Stimulated activated CD8-positive, alpha-beta memory T cell treated with anti-CD3 and anti-CD28 coated beads, Interleukin-7, amount 100 ng/mL, for 24 hours (primary cell): Measurements from ENCODE around the gene USH2A.
"Not testable (repeated sequence)": the region's sequence is repeated elsewhere in the genome, so short reads cannot be mapped to it uniquely, and the experiment has no call there.

ENCODE experiments used
- DNase-seq: peaks from one replicate; pipeline ENCODE4 v3.0.0-alpha.2; 2020; ENCODE audit warnings: low read depth

USH2A gene

DNA sequence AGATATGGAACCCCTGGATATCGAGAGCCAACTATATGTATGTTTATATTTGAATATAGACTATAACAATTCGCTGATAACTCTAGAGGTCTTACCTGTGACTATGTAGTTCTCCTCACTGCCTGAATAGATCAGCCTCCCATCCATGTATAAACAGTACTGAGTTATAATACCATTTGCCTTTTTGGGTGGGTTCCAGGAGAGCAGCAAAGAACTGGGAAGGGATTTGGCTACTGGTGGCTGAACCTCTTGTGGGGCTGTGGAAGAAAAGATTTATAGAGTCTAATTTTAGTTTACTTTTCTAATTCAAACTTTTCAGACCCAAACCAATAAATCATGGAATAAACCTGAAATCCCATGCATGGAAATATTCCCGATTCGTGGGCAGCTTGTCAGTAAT is 376.9 kb downstream of the USH2A start:
- DNase-seq = no peak

- DNase-seq = no peak
Measured at GRCh38 chr1:216045400-216045799, 377.8 kb downstream of the USH2A start.

- DNase-seq = no peak
Measured at GRCh38 chr1:216044538-216044937, 378.7 kb downstream of the USH2A start.

- DNase-seq = no peak
Measured at GRCh38 chr1:216034506-216034905, 388.7 kb downstream of the USH2A start.

DNA sequence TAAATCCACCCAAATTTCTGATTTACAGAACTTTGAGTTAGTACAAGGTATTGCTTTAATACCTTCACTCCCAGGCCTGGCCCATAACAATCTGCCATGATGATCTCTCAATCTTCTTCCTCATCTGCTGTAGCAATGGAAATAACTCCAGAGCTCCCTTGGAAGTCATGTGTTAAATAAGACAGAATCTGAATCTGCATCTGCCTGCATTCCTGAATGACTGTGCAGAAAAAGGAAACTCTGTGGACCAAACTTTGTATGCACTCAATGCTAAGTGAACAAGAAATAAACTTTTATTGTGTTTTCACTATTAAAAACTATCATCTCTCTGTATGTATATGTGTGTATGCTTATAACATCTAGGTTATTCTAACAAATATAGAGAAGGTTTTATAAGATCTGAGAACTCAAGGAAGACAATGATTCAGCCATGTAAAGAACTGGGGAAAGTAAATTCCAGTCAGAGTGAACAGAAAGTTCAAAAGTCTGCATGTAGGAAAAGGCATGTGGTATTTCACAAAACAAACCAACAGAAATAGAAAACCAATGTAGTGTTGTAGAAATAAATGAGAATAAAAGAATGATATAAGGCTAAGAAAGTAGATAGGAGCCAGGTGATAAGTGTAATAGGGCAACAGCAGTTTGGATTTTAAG is 390.2 kb downstream of the USH2A start:
- DNase-seq = no peak

DNA sequence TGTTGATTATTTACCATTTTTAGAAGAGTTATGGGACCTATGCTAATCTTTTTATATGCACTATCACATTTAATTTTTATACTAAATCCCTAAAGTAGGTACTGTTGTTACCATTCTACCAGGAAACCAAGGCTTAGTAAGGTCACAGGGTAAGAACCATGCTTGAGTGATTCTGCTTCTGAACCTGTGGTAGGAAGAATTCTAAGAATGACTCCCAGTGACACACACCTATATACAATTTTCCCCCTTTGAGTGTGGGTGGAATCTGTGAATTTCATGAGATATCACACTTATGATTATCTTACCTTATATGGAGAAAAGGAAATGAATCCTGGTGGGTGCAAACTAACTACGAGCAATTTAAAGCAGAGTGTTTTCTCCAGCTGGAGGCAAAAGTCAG is 391.0 kb downstream of the USH2A start:
- DNase-seq = no peak

- DNase-seq = no peak
Measured at GRCh38 chr1:216028631-216029030, 394.6 kb downstream of the USH2A start.

DNA sequence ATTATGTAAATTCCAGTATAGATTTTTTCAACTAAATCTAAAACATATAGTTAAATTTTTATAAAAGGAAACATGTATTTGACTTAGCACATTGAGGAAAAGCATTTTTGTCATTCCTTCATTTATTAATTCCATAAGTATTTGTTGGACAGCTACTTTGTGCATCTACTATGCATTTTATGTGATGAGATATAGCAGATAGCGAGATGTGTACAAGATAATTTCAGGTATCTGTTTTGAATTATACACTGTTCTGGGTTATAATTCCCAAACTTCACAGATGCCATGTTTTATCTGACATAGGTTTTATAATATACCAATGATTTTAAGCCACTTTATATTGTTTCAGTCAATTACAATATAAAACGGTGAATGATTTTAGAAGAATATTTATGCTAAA is 398.7 kb downstream of the USH2A start:
- no peak for DNase-seq

GRCh38 chr1:216020743-216021345 is 402.4 kb downstream of the USH2A start:
- no peak for DNase-seq

GRCh38 chr1:216015116-216015515 is 408.1 kb downstream of the USH2A start:
- DNase-seq = no peak

DNA sequence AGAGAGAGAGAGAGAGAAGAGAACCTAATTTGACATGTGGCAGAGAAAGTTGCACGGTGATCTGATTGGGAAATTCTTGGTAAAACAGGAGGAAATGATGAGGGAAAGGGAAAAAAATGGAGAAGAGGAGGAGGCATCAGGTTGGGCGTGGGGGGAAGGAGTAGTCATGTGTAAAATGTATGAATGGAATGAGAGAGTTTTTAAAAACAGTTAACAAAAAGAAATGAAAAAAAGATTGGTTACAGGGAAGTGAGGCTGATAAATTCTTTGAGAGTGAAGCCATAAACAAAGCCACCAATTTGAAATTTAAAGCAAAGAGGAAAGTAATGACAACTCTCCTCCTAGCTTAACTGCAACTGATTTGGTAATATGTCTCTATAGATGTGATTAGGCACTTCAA is 409.2 kb downstream of the USH2A start:
- DNase-seq = no peak

DNA sequence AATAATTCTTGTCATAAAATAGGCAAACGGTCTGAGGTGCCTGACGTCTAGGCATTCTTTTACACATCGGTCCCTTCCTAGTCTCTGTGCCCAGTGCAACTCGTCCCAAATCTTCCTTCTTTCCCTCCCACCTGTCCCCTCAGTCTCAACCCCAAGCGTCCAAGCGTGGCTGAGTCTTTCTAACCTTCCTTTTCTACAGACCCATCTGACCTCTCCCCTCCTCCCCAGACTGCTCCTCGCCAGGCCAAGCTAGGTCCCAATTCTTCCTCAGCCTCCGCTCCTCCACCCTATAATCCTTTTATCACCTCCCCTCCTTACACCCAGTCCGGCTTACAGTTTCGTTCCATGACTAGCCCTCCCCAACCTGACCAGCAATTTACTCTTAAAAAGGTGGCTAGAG is 413.8 kb downstream of the USH2A start:
- DNase-seq = not testable (repeated sequence)

DNA sequence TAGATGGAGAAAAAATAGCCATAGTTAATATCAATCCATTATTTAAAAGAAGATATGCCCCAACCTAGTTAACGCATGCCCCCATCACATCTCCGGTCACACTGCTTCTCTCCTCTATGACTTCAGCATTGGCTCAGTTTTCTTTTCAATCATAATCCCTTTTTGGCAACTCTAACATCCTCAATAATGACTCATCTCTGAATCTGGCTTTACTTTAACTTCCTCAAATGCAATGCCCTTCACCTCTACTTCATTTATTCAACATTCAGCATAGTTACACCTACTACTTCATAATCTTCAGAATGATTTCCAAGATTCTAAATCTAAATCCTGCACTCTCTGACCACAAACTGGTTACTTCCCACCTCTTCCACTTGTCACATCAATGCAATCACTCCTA is 417.3 kb downstream of the USH2A start:
- DNase-seq = no peak

DNA sequence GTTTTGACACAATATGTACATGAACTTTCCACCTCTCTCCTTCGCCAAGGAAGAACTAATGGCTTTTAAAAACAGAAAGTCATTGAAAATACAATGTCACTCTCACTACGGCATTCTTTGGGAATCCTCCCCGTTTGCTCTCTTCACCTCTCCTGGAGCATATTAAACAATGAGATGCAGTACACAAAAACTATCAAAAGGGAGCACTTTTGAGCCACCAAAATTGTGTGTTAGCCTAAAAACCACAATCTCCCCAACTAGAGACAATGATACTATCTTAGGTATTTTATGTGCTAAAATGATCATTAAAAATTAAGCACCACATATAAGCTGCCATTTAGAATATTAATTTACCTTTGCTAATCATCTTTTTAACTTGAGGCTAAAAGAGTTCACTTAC is 430.6 kb downstream of the USH2A start:
- DNase-seq = no peak

GRCh38 chr1:215987092-215987875 is 436.0 kb downstream of the USH2A start:
- no peak for DNase-seq

DNA sequence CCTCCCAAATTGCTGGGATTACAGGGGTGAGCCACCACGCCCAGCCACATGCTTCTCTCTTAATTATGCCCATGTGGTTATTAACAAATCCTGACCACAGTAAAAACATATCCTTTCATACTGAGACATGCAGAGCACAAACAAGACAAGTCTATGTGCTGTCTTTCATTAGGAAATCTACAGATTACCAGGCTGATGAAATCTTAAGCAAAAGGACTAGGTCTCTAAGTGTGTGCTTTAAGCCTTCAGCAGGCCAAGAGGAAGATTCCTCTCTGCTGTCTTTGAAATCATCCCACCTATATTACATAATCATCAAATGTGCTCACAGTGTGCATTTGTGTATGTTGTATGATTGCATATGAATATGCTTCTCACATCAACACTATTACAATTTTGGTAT is 436.8 kb downstream of the USH2A start:
- DNase-seq = no peak

- no peak for DNase-seq
Measured at GRCh38 chr1:215983680-215984079, 439.6 kb downstream of the USH2A start.

- no peak for DNase-seq
Measured at GRCh38 chr1:215971793-215972441, 451.3 kb downstream of the USH2A start.

DNA sequence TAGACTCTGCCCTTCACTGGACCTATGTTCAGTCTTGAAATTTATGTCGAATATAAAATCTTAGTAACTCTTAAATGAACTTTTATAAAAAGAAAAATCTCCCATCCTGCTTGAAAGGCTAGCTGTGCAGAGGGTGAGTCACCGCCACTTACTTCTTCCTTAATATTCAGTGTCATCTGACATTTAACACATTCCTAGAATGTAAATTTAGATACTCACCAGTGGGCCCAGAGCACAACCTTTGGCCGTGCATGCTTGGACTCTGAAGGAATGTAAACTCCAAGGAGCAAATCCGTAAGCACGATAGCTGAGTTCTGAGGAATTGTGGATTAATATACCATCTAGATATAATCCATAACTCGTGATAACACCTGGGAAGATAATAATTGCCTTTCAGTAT is 452.8 kb downstream of the USH2A start:
- DNase-seq = no peak

DNA sequence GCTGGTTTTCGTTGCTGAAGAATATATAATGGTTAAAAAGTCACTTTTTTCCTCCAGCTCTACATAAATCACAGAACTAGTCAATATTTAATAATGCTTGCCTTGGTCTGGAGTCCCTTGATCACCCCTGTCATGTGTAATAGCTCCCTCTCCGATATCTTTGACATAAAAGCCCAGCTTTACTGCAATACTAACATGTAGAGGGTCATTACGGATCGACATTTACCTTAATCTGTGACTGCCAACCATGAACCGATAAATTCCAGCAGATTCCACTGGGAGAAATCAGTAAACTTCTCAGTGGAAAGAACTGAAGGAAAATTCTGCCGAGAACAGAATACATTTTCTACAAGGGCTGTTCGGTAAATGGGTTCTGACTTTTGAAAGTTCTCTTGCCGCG is 459.6 kb downstream of the USH2A start:
- DNase-seq = no peak

DNA sequence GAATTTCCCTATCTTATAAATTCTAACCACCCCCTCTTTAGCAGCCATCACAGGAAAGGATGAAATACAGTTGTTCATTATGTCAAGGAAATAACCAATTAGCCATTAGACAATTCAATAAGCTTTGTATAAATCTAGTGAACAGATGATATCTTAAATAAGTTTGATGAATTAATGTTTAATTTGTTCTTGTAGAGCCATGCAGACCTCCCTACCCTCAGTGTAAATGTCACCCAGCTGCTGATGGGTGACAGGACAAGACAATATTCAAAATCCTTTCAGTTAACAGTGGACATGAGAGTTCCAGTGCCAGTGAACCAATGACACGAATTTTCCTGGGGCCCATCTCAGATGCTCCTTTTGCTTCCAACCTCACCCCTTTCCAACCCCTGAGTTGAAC is 460.2 kb downstream of the USH2A start:
- no peak for DNase-seq

DNA sequence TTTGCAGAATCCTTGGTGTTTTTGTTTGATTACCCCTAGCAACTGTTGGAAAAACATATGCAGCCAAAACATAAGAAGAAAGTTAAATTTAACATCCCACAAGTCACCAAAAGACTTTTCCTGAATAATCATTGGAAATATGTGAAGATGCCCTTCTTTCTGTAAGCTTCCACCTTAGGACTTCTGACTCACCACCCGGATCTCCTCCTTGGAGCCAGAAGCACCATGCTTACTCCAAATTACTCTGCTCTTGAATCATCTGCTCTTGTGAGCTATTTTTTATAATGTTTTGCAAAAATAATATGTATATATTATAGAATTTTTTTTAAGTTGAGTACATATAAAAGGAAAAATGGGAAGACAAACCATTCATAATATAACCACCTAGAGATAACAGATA is 464.4 kb downstream of the USH2A start:
- no peak for DNase-seq

DNA sequence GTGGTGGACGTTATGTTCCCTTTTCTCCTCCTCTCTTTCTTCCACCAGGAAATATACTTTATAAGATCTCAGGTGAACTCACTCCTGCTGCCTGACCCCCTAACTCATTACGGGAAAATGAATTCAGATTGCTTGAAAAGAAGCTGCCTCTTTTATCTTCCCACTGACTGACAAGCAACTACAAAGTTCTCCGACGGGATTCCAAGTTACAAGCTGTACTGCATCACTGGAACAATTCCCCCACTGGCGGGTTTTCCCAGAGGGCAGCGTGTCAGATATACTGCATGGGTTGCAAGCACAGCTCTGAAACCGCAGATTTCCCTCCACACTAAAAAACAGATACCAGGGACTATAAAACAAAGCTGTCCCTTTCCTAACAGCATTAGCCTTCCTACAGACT is 465.6 kb downstream of the USH2A start:
- no peak for DNase-seq
